Thyroid gland (tissue), 4 donors: ENCODE measurements around the gene C5orf52.

Experiments used
- POLR2A ChIP-seq, 2 donors: fragments of 450-650 bp; IDR thresholded peaks; one replicate each; pipeline ENCODE4 v1.6.1; 2017; ENCODE audit warnings: antibody characterized with exemption in 2 of 2, mild to moderate bottlenecking in 2 of 2, moderate library complexity in 1 of 2
- TF ChIP-seq, protein P1 (sequence below), 6 experiments: fragments of 200-600 bp in 3 of 6; fragments of 450-650 bp in 3 of 6; sonication (generic) in 3 of 6; IDR thresholded peaks; one replicate each; pipeline ENCODE4 v1.5.1; 2016 to 2019; ENCODE audit warnings: antibody characterized with exemption in 6 of 6, mild to moderate bottlenecking in 2 of 6, inconsistent platforms in 1 of 6, moderate library complexity in 1 of 6

DNA sequence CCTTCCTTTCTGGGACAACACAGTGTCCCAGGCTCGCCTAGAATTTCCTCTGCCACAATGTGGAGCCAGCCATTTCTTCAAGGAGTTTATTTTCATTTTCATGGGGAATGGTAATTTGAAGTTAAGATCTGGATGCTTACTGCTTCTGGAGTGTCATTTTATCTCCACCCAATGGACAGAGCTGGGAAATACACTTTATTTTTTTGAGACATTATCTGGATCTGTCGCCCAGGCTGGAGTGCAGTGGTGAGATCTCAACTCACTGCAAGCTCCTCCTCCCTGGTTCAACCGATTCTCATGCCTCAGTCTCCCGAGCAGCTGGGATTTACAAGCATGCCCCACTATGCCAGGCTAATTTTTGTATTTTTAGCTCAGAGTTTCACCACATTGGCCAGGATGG, 47.2 kb downstream of the C5orf52 start:
- TF ChIP-seq, protein P1, sequence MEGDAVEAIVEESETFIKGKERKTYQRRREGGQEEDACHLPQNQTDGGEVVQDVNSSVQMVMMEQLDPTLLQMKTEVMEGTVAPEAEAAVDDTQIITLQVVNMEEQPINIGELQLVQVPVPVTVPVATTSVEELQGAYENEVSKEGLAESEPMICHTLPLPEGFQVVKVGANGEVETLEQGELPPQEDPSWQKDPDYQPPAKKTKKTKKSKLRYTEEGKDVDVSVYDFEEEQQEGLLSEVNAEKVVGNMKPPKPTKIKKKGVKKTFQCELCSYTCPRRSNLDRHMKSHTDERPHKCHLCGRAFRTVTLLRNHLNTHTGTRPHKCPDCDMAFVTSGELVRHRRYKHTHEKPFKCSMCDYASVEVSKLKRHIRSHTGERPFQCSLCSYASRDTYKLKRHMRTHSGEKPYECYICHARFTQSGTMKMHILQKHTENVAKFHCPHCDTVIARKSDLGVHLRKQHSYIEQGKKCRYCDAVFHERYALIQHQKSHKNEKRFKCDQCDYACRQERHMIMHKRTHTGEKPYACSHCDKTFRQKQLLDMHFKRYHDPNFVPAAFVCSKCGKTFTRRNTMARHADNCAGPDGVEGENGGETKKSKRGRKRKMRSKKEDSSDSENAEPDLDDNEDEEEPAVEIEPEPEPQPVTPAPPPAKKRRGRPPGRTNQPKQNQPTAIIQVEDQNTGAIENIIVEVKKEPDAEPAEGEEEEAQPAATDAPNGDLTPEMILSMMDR (IDR thresholded peaks at IDR 0.05): peak; percentile 13 to 70 (median 49)
- TF ChIP-seq POLR2A (IDR thresholded peaks at IDR 0.05): no peak
